Parathyroid adenoma (tissue), 2 donors: ENCODE measurements around the gene CHAF1A.
A peak's percentile ranks its signal among the peaks of the same experiment; 100 is the strongest.

ENCODE experiments used
- H2AFZ ChIP-seq: fragments of 300-600 bp; sonication (generic); one replicate; pipeline ENCODE4 v1.7.0; 2017; ENCODE audit warnings: antibody characterized with exemption, mild to moderate bottlenecking
- H3K27ac ChIP-seq: fragments of 300-600 bp; sonication (generic); one replicate; pipeline ENCODE4 v1.7.0; 2017
- H3K27me3 ChIP-seq: fragments of 300-600 bp; sonication (generic); one replicate; pipeline ENCODE4 v1.7.0; 2017; ENCODE audit warnings: low read length; ENCODE audit not compliant: control insufficient read depth, insufficient read depth
- H3K36me3 ChIP-seq: fragments of 300-600 bp; sonication (generic); one replicate; pipeline ENCODE4 v1.7.0; 2017; ENCODE audit warnings: low read length; ENCODE audit not compliant: control insufficient read depth, insufficient read depth
- H3K4me1 ChIP-seq: fragments of 300-600 bp; sonication (generic); one replicate; pipeline ENCODE4 v1.7.0; 2017; ENCODE audit warnings: control low read depth
- H3K4me2 ChIP-seq: fragments of 300-600 bp; sonication (generic); one replicate; pipeline ENCODE4 v1.7.0; 2017; ENCODE audit warnings: low read length
- H3K4me3 ChIP-seq: fragments of 300-600 bp; sonication (generic); one replicate; pipeline ENCODE4 v1.7.0; 2017; ENCODE audit warnings: low read depth, low read length
- H3K79me2 ChIP-seq: fragments of 300-600 bp; sonication (generic); one replicate; pipeline ENCODE4 v1.7.0; 2017; ENCODE audit warnings: control low read depth
- H3K9ac ChIP-seq: fragments of 300-600 bp; sonication (generic); one replicate; pipeline ENCODE4 v1.7.0; 2017; ENCODE audit warnings: mild to moderate bottlenecking
- H3K9me3 ChIP-seq: fragments of 300-600 bp; sonication (generic); one replicate; pipeline ENCODE4 v1.7.0; 2017; ENCODE audit warnings: low read length; ENCODE audit not compliant: control insufficient read depth
- TF ChIP-seq, protein P1 (sequence below): fragments of 300-600 bp; sonication (generic); IDR thresholded peaks from one replicate; pipeline ENCODE4 v1.7.0; 2017; ENCODE audit warnings: antibody characterized with exemption, mild to moderate bottlenecking
- donor health status: primary hyperparathyroidism.

Gene CHAF1A

DNA sequence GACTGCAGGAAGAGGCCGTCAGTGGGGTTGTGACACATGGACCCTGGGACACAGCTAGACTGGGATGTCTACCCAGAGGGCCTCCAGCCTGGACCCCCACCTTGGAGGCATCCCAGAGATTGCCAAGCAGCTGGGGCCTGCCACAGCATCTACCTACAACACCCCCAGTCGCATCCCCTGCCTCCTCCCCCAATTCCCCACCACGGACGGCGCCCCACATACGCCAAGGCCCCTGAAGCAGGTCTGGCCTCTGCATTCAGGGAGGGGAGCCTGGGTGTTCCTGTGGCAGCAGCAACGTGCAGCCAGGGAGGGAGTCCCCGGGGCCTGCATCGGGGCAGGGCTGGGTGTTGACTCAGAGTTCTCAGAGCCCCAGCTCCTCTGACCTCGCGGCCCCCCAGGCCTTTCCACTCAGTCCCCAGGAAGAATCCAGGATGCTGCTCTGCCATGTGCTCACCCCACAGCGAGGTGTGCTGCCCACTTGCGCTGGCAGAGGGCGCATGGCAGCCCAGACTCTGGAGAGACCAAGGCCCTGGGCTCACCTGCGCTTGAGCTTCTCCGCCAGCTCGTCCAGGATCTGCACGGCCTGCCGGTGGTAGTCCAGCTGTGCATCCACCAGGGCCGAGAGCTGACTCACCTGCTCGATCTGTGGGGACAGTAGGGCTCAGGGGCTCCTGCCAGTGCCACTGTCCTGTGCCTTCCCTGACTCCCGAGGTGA is 39.5 kb upstream of the CHAF1A start:
- no peaks in the 10 kb centered on the region for H3K36me3 ChIP-seq
- no peak overlapping the region for H3K9ac ChIP-seq

DNA sequence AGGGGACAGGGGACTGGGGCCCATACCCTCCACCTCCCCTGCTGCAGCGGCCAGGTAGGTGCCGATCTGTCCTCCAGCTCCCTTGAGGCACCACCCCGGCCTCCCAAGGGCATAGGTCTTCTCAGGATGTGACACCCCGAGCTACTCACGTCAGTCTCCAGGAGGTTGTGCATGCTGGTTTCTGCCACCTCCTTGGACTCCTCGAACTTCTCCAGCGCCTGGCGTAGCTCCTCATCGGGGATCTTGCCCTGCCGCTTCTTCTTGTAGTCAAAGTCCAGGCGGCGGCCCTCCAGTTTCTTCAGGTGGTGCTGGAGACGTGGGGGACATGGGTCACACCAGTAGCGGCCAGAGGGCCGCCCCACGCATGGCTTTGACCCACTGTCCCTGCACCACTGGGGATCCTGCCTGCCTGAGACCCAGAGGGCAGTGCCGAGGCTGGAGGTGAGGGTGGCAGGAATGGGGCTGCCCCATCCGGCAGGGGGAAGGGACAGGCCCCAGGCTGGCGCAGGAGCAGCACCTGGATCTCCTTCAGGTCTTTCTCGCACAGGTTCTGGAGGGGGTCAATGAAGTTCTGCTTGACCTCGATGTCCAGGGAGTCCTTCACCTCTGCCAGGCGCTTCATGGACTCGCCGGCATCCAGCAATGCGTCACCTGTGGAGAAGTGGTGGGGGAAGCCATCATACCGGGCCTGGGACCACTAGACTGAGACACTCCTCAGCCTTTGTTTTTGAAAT is 38.7 kb upstream of the CHAF1A start:
- Histone ChIP-seq H3K4me3 (no peak overlapping the region), H2AFZ (no peak overlapping the region)

More for the DNA sequence above, 39.5 kb upstream of the CHAF1A start:
- Histone ChIP-seq H2AFZ (no peak overlapping the region), H3K4me3 (no peak overlapping the region), H3K79me2 (peaks cover 24% of the 10 kb centered on the region), H3K4me2 (no peak overlapping the region), H3K27me3 (no peaks in the 10 kb centered on the region), H3K27ac (no peak overlapping the region), H3K4me1 (peaks cover 2% of the 10 kb centered on the region), H3K9me3 (no peaks in the 10 kb centered on the region)
- TF ChIP-seq, protein P1, sequence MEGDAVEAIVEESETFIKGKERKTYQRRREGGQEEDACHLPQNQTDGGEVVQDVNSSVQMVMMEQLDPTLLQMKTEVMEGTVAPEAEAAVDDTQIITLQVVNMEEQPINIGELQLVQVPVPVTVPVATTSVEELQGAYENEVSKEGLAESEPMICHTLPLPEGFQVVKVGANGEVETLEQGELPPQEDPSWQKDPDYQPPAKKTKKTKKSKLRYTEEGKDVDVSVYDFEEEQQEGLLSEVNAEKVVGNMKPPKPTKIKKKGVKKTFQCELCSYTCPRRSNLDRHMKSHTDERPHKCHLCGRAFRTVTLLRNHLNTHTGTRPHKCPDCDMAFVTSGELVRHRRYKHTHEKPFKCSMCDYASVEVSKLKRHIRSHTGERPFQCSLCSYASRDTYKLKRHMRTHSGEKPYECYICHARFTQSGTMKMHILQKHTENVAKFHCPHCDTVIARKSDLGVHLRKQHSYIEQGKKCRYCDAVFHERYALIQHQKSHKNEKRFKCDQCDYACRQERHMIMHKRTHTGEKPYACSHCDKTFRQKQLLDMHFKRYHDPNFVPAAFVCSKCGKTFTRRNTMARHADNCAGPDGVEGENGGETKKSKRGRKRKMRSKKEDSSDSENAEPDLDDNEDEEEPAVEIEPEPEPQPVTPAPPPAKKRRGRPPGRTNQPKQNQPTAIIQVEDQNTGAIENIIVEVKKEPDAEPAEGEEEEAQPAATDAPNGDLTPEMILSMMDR: peak; percentile 48

GRCh38 chr19:4365341-4365740 is 37.1 kb upstream of the CHAF1A start:
- Histone ChIP-seq H3K4me3 (no peak overlapping the region), H2AFZ (no peak overlapping the region), H3K36me3 (no peaks in the 10 kb centered on the region), H3K4me1 (peaks cover 25% of the 10 kb centered on the region), H3K27ac (no peak overlapping the region), H3K4me2 (no peak overlapping the region), H3K79me2 (peaks cover 35% of the 10 kb centered on the region), H3K9me3 (no peaks in the 10 kb centered on the region), H3K9ac (no peak overlapping the region), H3K27me3 (no peaks in the 10 kb centered on the region)
- TF ChIP-seq, protein P1: no peak

More for the DNA sequence above, 38.7 kb upstream of the CHAF1A start:
- H3K4me1 ChIP-seq: peaks cover 10% of the 10 kb centered on the region
- TF ChIP-seq, protein P1: no peak
- no peak overlapping the region for H3K4me2 ChIP-seq
- no peaks in the 10 kb centered on the region for H3K27me3 ChIP-seq
- no peaks in the 10 kb centered on the region for H3K36me3 ChIP-seq
- peaks cover 28% of the 10 kb centered on the region for H3K79me2 ChIP-seq
- H3K9me3 ChIP-seq: no peaks in the 10 kb centered on the region
- no peak overlapping the region for H3K9ac ChIP-seq
- no peak overlapping the region for H3K27ac ChIP-seq

DNA sequence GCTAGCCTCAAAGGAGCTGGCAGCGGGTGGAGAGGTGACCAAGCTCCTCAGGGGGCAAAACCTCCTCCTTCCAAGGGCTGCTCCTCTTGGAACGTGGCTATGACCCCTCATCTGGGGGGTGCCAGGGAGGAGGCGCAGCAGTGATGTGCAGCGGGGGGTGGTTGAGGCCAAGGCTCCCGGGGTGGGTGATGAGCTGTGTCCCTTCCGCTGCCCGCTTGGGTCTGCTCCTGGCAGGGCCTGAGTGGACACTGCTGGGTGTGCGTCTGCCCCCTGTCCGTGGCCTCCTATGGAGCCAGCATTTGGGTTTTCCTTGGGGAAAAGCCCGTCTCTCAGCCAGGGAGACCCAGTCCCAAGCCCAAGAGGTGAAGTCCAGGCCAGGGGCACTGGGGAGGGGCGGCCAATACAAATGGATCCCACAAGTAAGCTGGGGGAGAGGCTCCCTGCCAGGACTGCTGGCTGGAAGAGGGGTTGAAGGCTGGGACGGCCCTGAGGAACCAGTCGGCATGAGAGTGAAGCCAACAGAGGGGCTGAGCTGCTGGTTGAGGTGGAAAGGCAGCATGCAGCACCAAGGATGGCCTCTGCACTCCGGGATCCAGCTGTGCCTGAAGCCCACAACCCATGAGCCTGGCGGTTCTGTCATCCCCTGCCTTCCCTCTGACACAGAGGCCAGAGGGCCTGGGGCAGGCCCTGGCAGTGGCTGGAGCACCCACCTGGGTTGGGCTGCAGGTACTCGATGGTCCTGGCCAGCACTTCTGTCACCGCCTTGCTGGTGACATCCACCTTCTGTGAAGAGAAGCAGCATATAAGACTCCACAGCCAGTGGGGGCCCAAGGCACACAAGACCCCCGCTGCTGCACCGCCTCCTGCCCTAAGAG is 36.4 kb upstream of the CHAF1A start:
- TF ChIP-seq, protein P1: no peak
- no peak overlapping the region for H3K4me2 ChIP-seq
- H3K4me3 ChIP-seq: no peak overlapping the region
- H3K9ac ChIP-seq: no peak overlapping the region
- no peaks in the 10 kb centered on the region for H3K9me3 ChIP-seq
- H2AFZ ChIP-seq: no peak overlapping the region
- H3K27ac ChIP-seq: no peak overlapping the region
- peaks cover 37% of the 10 kb centered on the region for H3K79me2 ChIP-seq
- no peaks in the 10 kb centered on the region for H3K27me3 ChIP-seq
- no peaks in the 10 kb centered on the region for H3K36me3 ChIP-seq
- H3K4me1 ChIP-seq: peaks cover 30% of the 10 kb centered on the region
